ENCODE results near the gene ARPP19. TPM values are rescaled to one million over a fixed set of nuclear protein-coding genes. Genes with fewer than 3 reads are reported as not detected.
"Not testable (repeated sequence)": the region's sequence is repeated elsewhere in the genome, so short reads cannot be mapped to it uniquely, and the experiment has no call there.

ARPP19 gene
- total RNA-seq, 1 donor from 2014 or later: 131 TPM

DNA sequence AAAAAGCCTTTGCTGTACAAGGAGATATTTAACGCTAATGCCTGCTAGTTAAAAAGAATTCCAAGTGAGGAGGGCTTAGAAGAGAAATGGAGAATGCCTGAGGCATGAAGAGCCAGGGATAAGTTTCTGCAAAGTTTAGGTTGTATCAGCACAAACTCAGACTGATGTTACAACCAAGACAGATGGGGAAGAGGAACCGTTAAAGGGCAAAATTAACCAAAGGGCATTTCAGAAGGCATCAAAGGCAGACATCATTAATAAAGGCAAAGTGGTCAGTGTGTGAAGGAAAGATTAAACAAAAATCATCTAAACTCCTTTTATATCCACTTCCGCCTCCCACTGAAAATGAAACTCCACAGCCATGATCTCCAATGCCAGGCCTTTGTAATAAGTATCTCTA lies 47.1 kb downstream of the ARPP19 start:
- intact Hi-C loops (cut with DNase I): loop anchor here (10.0 kb wide), 1 partner anchor 187 kb away; no protein-coding TSS in a partner anchor
- no peak for DNase-seq (ENCODE audit: low spot score)

- no peak for DNase-seq (ENCODE audit: low spot score)
- intact Hi-C loops (cut with DNase I): loop anchor here (10.0 kb wide), 1 partner anchor 186 kb away; no protein-coding TSS in a partner anchor
Measured at GRCh38 chr15:52520421-52520820, 48.4 kb downstream of the ARPP19 start.

DNA sequence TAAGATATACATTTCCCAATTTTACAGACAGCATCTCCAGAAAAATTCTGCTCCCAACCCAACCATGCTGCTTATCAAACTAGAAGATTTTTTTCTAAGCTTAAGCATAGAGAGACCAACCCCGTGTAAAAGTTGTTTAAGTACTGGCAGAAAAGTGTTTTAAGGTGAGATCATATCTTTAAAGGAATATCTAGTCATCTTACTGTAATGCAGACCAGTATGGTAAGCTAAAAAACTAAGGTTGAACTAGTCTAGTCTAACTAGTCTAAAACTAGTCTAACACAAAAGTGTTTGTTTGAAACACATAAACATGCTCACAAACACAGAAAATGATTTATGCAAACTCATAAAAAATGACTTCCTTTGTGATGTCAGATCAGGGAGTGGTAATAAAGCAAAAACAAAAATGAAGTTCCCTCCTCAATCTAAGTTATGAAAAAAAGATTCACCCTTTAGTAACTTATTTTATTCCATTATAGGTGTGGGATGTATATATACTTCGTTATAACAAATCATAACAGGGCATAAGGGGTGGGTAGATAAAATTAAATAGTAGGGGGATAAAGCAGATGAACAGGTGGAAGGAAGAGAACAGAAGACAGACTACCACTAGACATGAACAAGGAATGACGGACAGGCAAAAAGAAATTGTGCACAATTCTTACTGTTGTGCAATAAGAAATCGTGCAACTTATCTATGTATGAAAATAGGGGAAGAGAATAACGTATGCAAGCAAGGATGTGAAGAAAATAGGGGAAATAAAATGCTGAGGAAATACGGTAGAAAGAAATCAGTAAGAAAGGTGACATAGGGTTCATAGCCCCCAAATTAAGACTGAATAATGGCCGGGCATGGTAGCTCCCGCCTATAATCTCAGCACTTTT lies 50.1 kb downstream of the ARPP19 start:
- intact Hi-C loops (cut with DNase I): no loop called here
- no peak for DNase-seq (ENCODE audit: low spot score)

DNA sequence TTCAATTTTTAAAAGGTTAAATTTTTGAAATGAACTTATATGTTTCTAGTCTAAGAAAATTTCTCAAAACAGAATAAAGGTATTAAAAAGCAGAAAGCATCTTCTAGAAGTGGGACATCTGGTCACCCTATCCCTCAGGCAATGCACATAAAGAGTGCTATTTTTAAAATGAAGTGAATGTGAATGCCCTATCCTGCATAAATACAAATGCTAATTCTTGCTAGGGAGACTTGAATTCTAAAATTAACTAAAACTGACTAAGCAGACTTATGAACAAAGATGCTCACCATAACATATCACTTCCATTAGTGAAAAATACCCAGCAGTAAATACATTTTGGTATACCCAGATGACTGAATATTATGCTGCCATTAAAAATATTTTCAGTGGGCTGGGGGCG lies 51.8 kb downstream of the ARPP19 start:
- no peak for DNase-seq (ENCODE audit: low spot score)
- intact Hi-C loops (cut with DNase I): no loop called here

GRCh38 chr15:52515343-52515742 lies 53.5 kb downstream of the ARPP19 start:
- intact Hi-C loops (cut with DNase I): no loop called here
- DNase-seq (ENCODE audit: low spot score): no peak

DNA sequence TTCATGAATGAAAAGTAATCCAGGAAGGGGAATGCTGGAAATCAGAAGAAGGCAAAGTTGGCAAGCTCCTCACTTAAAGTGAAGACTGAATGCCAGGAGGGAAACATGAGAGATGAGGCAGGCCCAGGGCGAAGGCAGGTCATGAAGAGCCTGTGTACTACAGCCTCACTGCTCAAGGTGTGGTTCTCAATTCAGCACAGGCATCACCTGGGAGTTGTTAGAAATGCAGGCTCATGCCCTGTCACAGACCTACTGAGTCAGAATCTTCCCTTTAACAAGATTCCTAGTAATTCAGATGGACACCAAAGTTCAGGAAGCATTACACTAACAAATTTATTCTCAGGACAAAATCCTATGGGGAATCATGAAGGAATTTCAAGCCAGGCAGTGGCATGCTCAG lies 54.3 kb downstream of the ARPP19 start:
- DNase-seq (ENCODE audit: low spot score): no peak
- intact Hi-C loops (cut with DNase I): no loop called here

GRCh38 chr15:52512869-52513268 lies 56.0 kb downstream of the ARPP19 start:
- DNase-seq (ENCODE audit: low spot score); intact Hi-C loops (cut with DNase I): not testable (repeated sequence)

GRCh38 chr15:52511084-52511483 lies 57.7 kb downstream of the ARPP19 start:
- intact Hi-C loops (cut with DNase I): no loop called here
- DNase-seq (ENCODE audit: low spot score): no peak

- DNase-seq (ENCODE audit: low spot score): no peak
- intact Hi-C loops (cut with DNase I): no loop called here
Measured at GRCh38 chr15:52509500-52510245, 59.2 kb downstream of the ARPP19 start.

DNA sequence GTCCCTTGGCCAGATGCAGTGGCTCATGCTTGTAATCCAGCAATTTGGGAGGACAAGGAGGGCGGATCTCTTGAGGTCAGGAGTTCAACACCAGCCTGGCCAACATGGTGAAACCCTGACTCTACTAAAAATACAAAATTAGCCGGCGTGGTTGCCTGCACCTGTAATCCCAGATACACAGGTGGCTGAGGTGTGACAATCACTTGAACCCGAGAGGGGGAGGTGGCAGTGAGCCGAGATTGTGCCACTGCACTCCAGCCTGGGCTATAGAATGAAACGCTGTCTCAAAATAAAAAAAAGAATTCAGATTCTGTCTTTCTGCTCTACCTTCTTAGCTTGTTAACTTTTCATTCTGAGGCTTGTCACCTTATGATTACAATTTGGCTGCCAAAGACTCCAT lies 62.3 kb downstream of the ARPP19 start:
- DNase-seq (ENCODE audit: low spot score): no peak
- intact Hi-C loops (cut with DNase I): no loop called here

DNA sequence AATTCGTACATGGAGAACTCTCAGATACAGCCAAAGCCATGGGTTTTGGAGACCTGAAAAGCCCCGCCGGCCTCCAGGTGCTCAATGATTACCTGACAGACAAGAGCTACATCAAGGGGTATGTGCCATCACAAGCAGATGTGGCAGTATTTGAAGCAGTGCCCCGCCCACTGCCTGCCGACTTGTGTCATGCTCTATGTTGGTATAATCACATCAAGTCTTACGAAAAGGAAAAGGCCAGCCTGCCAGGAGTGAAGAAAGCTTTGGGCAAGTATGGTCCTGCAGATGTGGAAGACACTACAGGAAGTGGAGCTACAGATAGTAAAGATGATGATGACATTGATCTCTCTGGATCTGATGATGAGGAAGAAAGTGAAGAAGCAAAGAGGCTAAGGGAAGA lies 63.7 kb downstream of the ARPP19 start:
- no peak for DNase-seq (ENCODE audit: low spot score)
- intact Hi-C loops (cut with DNase I): no loop called here

- intact Hi-C loops (cut with DNase I): no loop called here
- no peak for DNase-seq (ENCODE audit: low spot score)
Measured at GRCh38 chr15:52503788-52504496, 64.9 kb downstream of the ARPP19 start.

GRCh38 chr15:52502608-52503007 lies 66.2 kb downstream of the ARPP19 start:
- intact Hi-C loops (cut with DNase I): no loop called here
- no peak for DNase-seq (ENCODE audit: low spot score)

- intact Hi-C loops (cut with DNase I): no loop called here
- no peak for DNase-seq (ENCODE audit: low spot score)
Measured at GRCh38 chr15:52499506-52499905, 69.3 kb downstream of the ARPP19 start.

GRCh38 chr15:52498706-52499105 lies 70.1 kb downstream of the ARPP19 start:
- intact Hi-C loops (cut with DNase I): no loop called here
- no peak for DNase-seq (ENCODE audit: low spot score)

Other genes with a start within 250 kb of the ARPP19 start
- 11.4 TPM for gene MYO5A, start 40.1 kb downstream of the ARPP19 start, total RNA-seq
- 31.5 TPM for gene ATOSA, start 110.4 kb upstream of the ARPP19 start, total RNA-seq
- gene ONECUT1, start 221.3 kb upstream of the ARPP19 start, total RNA-seq: not detected

Measured in cardiac septum (tissue), 1 donor.